Sciatic nerve (tissue), 2 donors: ENCODE results near the gene PCBP2. TPM values are rescaled to one million over a fixed set of nuclear protein-coding genes. Genes with fewer than 3 reads are reported as not detected.

Experiments
- ATAC-seq: fragments of 200-7000 bp; cut with Tn5 transposase; one replicate; pipeline ENCODE4 v1.9.1; 2020; ENCODE audit warnings: mild to moderate bottlenecking, moderate library complexity
- DNase-seq: peaks from one replicate; pipeline ENCODE4 v3.0.0-alpha.2; 2020; ENCODE audit warnings: low spot score
- intact Hi-C: fragments of 100-400 bp; cut with DNase I; formaldehyde crosslinking; loops from one replicate; pipeline ENCODE4 v1.14.2; 2022
- total RNA-seq: library from RNA; stranded (reverse); fragmentation: NEBNext Ultra II Directional; extraction: Animal tissue kit (Norgen Biotek cat#: 25700); gene quantifications from one replicate; pipeline ENCODE4 v1.2.1, GENCODE V29; 2021
- donor health status: DM: no; HTN: no; CAD: no.
- donor health status: DM: no; HTN: no; CAD: no.

Gene PCBP2
- total RNA-seq, 1 donor from 2014 or later, result 772 TPM

DNA sequence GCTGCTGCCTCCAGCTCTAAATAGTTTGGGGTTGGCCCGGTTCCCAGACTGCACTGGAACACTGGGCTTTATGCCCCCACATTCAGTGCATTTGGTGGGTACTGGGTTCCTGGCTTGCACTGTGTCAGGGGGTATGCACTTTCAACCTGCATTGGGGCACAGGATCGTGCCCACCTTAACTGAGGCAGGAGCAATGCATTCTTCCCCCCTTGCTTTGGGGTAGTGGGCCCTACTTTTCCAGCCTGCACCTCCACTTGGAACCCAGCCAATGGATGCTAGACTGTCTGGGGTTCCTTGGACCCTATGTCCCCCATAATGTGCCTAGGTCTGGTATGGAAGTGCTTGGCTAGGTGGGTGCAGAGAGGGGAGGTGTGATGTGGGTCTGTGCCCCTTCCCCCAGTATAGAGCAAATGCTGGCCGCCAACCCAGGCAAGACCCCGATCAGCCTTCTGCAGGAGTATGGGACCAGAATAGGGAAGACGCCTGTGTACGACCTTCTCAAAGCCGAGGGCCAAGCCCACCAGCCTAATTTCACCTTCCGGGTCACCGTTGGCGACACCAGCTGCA is 49.8 kb downstream of the PCBP2 start:
- no peak for DNase-seq
- intact Hi-C loops, result loop anchor here (10.0 kb wide), 2 partner anchors 47 to 147 kb away; partner anchors contain the start of gene PCBP2
- ATAC-seq, result no peak

- intact Hi-C loops, result loop anchor here (10.0 kb wide), 2 partner anchors 48 to 148 kb away; partner anchors contain the start of gene PCBP2
- ATAC-seq (no peak), DNase-seq (no peak)
These were observed 50.4 kb downstream of the PCBP2 start for GRCh38 chr12:53502331-53502730.

DNA sequence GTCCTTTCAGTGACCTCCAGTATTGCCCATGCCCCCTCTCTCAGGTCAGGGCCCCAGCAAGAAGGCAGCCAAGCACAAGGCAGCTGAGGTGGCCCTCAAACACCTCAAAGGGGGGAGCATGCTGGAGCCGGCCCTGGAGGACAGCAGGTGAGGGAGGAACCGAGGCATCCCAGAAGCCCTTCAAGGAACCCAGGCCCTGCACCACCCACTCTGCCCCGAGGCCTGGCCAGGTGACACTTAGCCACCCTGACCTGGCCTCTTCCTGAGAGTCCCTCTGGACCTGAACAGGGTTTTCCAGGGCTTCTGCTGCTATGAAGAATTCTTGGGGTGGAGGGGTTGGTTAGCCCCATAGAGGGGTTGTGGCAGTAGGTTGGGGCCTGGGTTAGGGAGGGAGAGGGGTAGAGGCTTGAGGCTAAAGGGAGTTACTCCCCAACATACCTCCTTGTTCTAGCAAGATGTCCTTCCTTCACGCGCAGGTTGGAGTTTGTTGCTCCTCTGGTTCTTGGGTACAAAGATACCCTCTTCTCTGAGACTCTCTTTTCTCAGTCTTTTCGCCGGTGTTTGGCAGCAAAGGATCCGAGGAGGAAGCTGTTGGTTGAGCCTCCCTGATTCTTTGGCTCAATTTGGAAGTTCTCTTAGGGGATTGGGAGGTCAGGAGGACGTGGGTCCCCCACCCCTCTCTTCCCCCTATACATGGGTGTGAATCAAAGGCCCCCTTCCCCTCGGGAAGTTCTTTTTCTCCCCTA is 51.3 kb downstream of the PCBP2 start:
- intact Hi-C loops, result loop anchor here (10.0 kb wide), 2 partner anchors 48 to 148 kb away; partner anchors contain the start of gene PCBP2
- DNase-seq, result no peak
- no peak for ATAC-seq

- DNase-seq, result no peak
- intact Hi-C loops, result loop anchor here (10.0 kb wide), 2 partner anchors 49 to 149 kb away; partner anchors contain the start of gene PCBP2
- ATAC-seq, result no peak
These were observed 52.4 kb downstream of the PCBP2 start for GRCh38 chr12:53504004-53504920.

DNA sequence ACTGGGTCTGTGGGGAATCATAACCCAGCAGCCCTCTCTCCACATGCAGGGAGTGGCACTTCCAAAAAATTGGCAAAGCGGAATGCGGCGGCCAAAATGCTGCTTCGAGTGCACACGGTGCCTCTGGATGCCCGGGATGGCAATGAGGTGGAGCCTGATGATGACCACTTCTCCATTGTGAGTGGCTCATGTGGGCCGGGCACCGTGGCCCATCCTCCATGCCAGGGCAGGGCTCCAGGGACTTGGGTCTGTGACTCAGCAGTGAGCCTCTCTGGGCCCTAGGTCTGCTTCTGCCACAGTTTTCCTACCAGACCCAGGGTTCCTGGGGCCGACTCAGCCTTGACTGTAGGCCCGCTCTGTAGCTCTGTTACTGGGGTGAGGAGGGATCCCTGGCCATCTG is 53.2 kb downstream of the PCBP2 start:
- DNase-seq (no peak), ATAC-seq (no peak)
- intact Hi-C loops, result loop anchor here (10.0 kb wide), 2 partner anchors 50 to 150 kb away; partner anchors contain the start of gene PCBP2

- DNase-seq (no peak), ATAC-seq (no peak)
- intact Hi-C loops, result loop anchor here (10.0 kb wide), 2 partner anchors 51 to 151 kb away; partner anchors contain the start of gene PCBP2
These were observed 53.9 kb downstream of the PCBP2 start for GRCh38 chr12:53505555-53506449.

- DNase-seq (no peak), ATAC-seq (no peak)
- intact Hi-C loops, result loop anchor here (10.0 kb wide), 2 partner anchors 52 to 152 kb away; partner anchors contain the start of gene PCBP2
These were observed 54.5 kb downstream of the PCBP2 start for GRCh38 chr12:53506450-53506785.

DNA sequence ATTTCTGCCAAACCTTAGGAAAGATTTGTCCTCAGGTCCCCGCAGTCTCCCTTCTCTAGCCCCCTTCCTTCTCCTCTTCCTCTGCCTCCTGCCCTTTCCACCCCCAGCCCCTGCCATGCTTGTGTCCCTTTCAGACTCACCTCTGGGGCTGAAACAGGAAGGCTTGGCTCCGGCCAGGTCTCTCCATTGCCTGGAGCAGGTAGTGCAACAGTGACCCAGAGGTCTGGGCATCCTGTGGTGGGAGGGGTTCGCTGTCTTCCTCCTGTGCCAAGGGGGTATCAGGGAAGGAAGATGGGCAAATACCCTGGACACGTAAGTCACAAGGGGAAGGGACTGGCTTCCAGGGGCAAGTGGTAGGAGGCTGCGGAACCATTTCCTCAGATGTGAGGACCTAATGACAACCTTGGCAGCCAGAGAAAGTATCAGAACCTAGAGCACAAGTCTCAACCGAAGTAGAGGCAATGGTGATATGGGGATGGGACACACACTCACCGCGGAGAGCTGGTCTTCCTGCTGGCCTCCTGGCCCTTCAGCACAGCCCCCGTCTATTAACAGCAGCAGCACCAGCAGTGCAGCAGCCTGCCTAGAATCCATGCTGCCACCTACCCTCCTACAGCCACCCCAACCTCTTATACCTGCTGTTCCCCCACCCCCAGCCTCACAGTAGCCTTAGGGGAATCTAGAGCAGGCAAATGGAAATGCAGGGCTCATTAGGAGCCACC is 55.1 kb downstream of the PCBP2 start, which contains the start of gene NPFF:
Gene NPFF, minus strand, starts transcription at position 604 of the 722 bp plus-strand sequence. Its CDS starts 10 bp downstream, at position 594.
- intact Hi-C loops, result loop anchor here (10.0 kb wide), 2 partner anchors 52 to 152 kb away; partner anchors contain the start of gene PCBP2
- ATAC-seq, result no peak
- no peak for DNase-seq

DNA sequence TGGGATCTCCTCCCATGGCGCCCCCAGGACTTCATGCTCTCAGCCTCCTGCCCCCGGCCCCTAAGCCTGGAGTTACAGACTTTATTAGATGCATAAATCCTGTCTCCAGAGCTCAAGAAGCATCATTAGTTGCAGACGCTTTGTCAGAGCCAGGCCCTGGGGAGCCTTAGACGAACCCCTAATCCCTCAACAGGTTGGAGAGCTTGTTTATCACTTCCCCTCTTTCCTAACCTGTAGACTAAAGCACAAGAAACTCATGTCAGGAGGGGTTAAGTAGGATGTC is 55.6 kb downstream of the PCBP2 start:
- ATAC-seq (no peak), DNase-seq (no peak)
- intact Hi-C loops, result loop anchor here (10.0 kb wide), 2 partner anchors 53 to 153 kb away; partner anchors contain the start of gene PCBP2

- DNase-seq (peak; percentile 92), ATAC-seq (peak; percentile 80)
- intact Hi-C loops, result loop anchor here (10.0 kb wide), 2 partner anchors 54 to 154 kb away; partner anchors contain the start of gene PCBP2
These were observed 56.8 kb downstream of the PCBP2 start for GRCh38 chr12:53508534-53509170.

GRCh38 chr12:53510181-53510812 is 58.4 kb downstream of the PCBP2 start:
- DNase-seq, result no peak
- intact Hi-C loops, result no loop called here
- no peak for ATAC-seq

GRCh38 chr12:53513712-53514410 is 62.0 kb downstream of the PCBP2 start:
- ATAC-seq (no peak), DNase-seq (no peak)
- intact Hi-C loops, result no loop called here

GRCh38 chr12:53514628-53515290 is 62.9 kb downstream of the PCBP2 start:
- intact Hi-C loops, result no loop called here
- DNase-seq (no peak), ATAC-seq (no peak)

DNA sequence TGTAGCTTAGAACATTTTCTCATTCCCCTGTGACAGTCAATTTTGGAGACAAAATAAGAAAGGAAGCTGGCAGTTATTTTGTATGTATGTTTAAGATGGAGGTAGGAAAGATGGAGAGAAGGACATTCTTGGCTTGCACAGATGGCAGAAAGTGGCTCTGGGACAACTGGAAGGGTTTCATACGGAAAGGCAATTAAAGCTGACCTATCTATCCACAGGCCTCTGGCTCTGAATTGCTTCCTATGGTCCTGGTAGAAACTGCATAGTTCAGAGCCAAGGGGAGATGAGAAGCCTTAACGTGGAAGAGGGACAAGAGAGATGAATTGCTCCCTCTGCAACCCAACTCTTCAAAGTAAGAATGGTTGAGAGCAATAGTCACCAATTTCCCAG is 63.4 kb downstream of the PCBP2 start:
- intact Hi-C loops, result no loop called here
- ATAC-seq, result no peak
- DNase-seq, result no peak

DNA sequence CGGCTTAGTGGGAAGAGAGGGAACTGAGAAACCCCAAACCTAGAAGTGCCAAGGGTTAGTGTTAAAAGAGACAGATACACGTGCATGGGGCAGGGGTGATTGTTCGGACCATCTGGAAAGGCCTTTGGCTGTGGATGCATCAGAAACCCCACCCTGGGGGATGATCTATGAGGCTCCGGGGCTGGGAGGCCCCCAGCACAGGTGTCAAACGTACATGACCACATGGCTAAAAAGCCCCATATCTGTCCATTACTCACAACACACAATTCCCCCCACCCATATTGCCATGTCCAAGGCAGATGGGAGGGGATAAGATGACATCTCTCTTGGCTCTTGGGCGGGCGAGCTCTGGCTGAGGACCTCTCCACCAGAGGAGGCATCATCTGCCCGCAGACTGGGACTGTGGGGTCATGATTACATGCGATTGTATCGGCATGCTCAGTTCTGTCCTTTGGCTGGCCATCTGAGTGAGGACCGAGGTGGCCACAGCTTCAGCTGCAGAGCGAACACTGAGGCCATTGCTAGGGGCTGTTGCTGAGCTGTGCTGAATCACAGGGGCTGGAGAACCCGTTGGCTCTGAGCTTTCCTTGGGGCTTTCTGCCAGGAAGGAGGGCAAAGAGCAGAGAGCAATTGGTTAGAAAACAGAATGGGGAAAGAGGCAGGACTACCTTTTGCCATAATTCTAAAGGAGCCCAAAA is 65.0 kb downstream of the PCBP2 start:
- ATAC-seq, result peak; percentile 23
- no peak for DNase-seq
- intact Hi-C loops, result no loop called here
